IPS-15b (cell line): ENCODE data around the gene SERPINA12.
"Not testable (repeated sequence)": the region's sequence is repeated elsewhere in the genome, so short reads cannot be mapped to it uniquely, and the experiment has no call there.

Source experiments
- H3K27me3 ChIP-seq: one replicate; pipeline ENCODE4 v1.6.1; 2013; ENCODE audit warnings: low read length; ENCODE audit not compliant: control insufficient read depth, insufficient read depth
- H3K36me3 ChIP-seq: one replicate; pipeline ENCODE4 v1.6.1; 2013; ENCODE audit warnings: low read length; ENCODE audit not compliant: control insufficient read depth, insufficient read depth
- H3K4me1 ChIP-seq: one replicate; pipeline ENCODE4 v1.6.1; 2013; ENCODE audit warnings: mild to moderate bottlenecking, low read length; ENCODE audit not compliant: control insufficient read depth, insufficient read depth
- H3K4me3 ChIP-seq: one replicate; pipeline ENCODE4 v1.5.1; 2013; ENCODE audit warnings: low read depth, low read length
- H3K9ac ChIP-seq: one replicate; pipeline ENCODE4 v1.6.1; 2013; ENCODE audit warnings: low read depth, mild to moderate bottlenecking, low read length
- H3K9me3 ChIP-seq: one replicate; pipeline ENCODE4 v1.6.1; 2013; ENCODE audit warnings: mild to moderate bottlenecking, low read length; ENCODE audit not compliant: control insufficient read depth, insufficient read depth

SERPINA12 gene

GRCh38 chr14:94483071-94483451, 26.2 kb downstream of the SERPINA12 start:
- no peak overlapping the region for H3K9ac ChIP-seq
- H3K4me3 ChIP-seq, result no peak overlapping the region
- H3K9me3 ChIP-seq, result no peaks in the 10 kb centered on the region
- H3K36me3 ChIP-seq, result no peaks in the 10 kb centered on the region
- peaks cover 8% of the 10 kb centered on the region for H3K4me1 ChIP-seq
- H3K27me3 ChIP-seq, result no peaks in the 10 kb centered on the region

GRCh38 chr14:94482132-94483070, 26.9 kb downstream of the SERPINA12 start:
- not testable (repeated sequence) for H3K9ac ChIP-seq, H3K9me3 ChIP-seq, H3K36me3 ChIP-seq, H3K27me3 ChIP-seq, H3K4me3 ChIP-seq, H3K4me1 ChIP-seq

GRCh38 chr14:94481468-94482131, 27.7 kb downstream of the SERPINA12 start:
- Histone ChIP-seq H3K36me3 (no peaks in the 10 kb centered on the region), H3K9ac (no peak overlapping the region), H3K9me3 (no peaks in the 10 kb centered on the region), H3K27me3 (no peaks in the 10 kb centered on the region), H3K4me1 (peaks cover 4% of the 10 kb centered on the region), H3K4me3 (no peak overlapping the region)

- no peak overlapping the region for H3K9ac ChIP-seq
- no peaks in the 10 kb centered on the region for H3K9me3 ChIP-seq
- H3K27me3 ChIP-seq, result no peaks in the 10 kb centered on the region
- peaks cover 2% of the 10 kb centered on the region for H3K4me1 ChIP-seq
- no peaks in the 10 kb centered on the region for H3K36me3 ChIP-seq
- no peak overlapping the region for H3K4me3 ChIP-seq
These were observed 28.5 kb downstream of the SERPINA12 start for GRCh38 chr14:94480809-94481208.

GRCh38 chr14:94478420-94478819, 30.8 kb downstream of the SERPINA12 start:
- Histone ChIP-seq H3K27me3 (no peaks in the 10 kb centered on the region), H3K36me3 (no peaks in the 10 kb centered on the region), H3K9me3 (no peaks in the 10 kb centered on the region), H3K4me3 (no peak overlapping the region), H3K4me1 (no peaks in the 10 kb centered on the region), H3K9ac (no peak overlapping the region)

GRCh38 chr14:94476023-94476422, 33.2 kb downstream of the SERPINA12 start, which contains the start of gene SERPINA9:
TSS of gene SERPINA9 (minus strand) at chr14:94476197. CDS start at chr14:94469840, 6,357 bp downstream.
- no peak within 1 kb of the TSS for H3K4me3 ChIP-seq
- H3K36me3 ChIP-seq, result no peaks in the 10 kb centered on the region
- H3K9ac ChIP-seq, result no peak within 1 kb of the TSS
- no peaks in the 10 kb centered on the region for H3K4me1 ChIP-seq
- H3K27me3 ChIP-seq, result no peaks in the 10 kb centered on the region
- no peaks in the 10 kb centered on the region for H3K9me3 ChIP-seq

- Histone ChIP-seq H3K4me3 (no peak overlapping the region), H3K4me1 (no peaks in the 10 kb centered on the region), H3K36me3 (no peaks in the 10 kb centered on the region), H3K9me3 (no peaks in the 10 kb centered on the region), H3K27me3 (no peaks in the 10 kb centered on the region), H3K9ac (no peak overlapping the region)
These were observed 34.7 kb downstream of the SERPINA12 start for GRCh38 chr14:94474581-94475031.

GRCh38 chr14:94473666-94474410, 35.4 kb downstream of the SERPINA12 start:
- Histone ChIP-seq H3K36me3 (no peaks in the 10 kb centered on the region), H3K4me3 (no peak overlapping the region), H3K9me3 (no peaks in the 10 kb centered on the region), H3K9ac (no peak overlapping the region), H3K27me3 (no peaks in the 10 kb centered on the region), H3K4me1 (no peaks in the 10 kb centered on the region)

GRCh38 chr14:94472842-94473241, 36.4 kb downstream of the SERPINA12 start:
- Histone ChIP-seq H3K9ac (no peak overlapping the region), H3K36me3 (no peaks in the 10 kb centered on the region), H3K4me3 (no peak overlapping the region), H3K9me3 (no peaks in the 10 kb centered on the region), H3K4me1 (no peaks in the 10 kb centered on the region), H3K27me3 (no peaks in the 10 kb centered on the region)

GRCh38 chr14:94471045-94471444, 38.2 kb downstream of the SERPINA12 start:
- Histone ChIP-seq H3K9me3 (no peaks in the 10 kb centered on the region), H3K4me3 (no peak overlapping the region), H3K4me1 (no peaks in the 10 kb centered on the region), H3K36me3 (no peaks in the 10 kb centered on the region), H3K27me3 (no peaks in the 10 kb centered on the region), H3K9ac (no peak overlapping the region)

- H3K9me3 ChIP-seq, result no peaks in the 10 kb centered on the region
- no peak overlapping the region for H3K9ac ChIP-seq
- no peaks in the 10 kb centered on the region for H3K4me1 ChIP-seq
- no peak overlapping the region for H3K4me3 ChIP-seq
- H3K36me3 ChIP-seq, result no peaks in the 10 kb centered on the region
- H3K27me3 ChIP-seq, result no peaks in the 10 kb centered on the region
These were observed 39.0 kb downstream of the SERPINA12 start for GRCh38 chr14:94470311-94470710.
